DMS153 treated with DMSO at 0.1 percent for 48 hours (cell line): ENCODE measurements around the gene FAM98B.

ENCODE experiments used
- DNase-seq: peaks from one replicate; lab custom pipeline; 2025; ENCODE audit not compliant: unreplicated experiment; lab: John Stamatoyannopoulos, UW

Gene FAM98B

DNA sequence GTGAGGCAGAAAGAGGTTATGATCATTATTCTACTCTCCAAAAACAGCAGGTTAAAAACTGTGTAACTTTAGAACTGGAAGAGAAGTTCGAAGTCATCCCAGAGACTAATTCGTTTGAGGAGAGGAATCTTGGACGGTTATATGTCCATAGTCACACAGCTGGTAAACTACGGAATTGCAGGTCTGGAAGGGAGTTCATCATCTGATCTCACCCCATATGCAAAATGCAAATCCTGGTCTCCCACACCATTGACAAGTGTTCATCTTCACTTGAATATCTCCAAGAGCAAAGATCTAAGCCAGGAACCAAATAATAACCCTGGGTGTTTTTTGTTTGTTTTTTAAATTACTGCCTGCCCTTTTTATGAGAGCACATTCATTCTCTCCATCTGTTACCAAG is 53.1 kb downstream of the FAM98B start:
- DNase-seq: no peak

DNA sequence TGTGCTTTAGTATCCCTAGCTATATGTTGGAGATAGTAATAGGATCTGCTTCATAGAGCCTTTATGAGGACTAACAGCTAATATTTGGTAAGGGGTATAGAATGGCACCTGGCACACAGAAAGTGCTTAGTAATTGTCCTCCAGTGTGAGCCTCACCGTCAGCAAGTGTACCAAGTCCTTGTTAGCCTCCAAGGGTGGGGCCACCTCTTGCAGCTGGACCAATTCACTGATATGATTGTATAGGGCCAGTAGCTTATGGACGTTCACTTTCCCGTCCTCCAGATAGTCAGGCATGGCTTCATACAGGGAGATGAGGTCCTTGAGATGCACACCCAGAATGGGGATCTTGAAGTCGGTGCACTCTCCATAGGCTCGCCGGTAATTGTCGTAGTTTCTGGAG is 53.6 kb downstream of the FAM98B start:
- no peak for DNase-seq

DNA sequence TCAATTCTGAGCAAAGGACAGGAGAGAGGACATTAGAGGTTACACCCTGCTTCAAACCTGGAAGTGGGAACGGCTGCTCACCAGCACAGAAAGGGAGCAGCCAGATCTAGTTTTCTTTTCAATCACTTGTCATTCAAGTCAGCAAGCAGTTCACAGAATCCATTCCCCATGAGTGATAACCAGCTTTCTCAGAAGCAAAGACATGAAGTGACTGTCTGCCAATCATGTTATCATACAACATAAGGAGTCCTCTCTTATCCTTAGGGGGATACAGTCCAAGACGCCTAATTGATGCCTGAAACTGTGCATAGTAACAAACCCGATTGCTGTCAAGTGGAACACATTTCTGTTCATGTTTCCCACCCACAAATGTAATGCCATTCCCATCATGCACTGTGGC is 54.7 kb downstream of the FAM98B start:
- no peak for DNase-seq

DNA sequence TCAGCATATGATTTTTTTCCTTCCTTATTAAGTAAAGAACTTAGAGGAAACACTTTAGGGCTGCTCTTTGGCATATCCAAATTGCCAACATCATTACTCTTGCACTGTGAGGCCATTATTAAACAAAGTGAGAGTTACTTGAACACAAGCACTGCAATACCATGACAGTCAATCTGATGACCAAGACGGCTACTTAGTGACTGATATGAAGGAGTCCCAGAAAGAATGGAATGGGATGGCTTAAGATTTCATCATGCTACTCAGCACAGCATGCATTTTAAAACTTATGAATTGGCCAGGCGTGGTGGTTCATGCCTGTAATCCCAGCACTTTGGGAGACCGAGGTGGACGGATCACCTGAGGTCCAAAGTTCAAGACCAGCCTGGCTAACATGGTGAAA is 55.2 kb downstream of the FAM98B start:
- DNase-seq: no peak

DNA sequence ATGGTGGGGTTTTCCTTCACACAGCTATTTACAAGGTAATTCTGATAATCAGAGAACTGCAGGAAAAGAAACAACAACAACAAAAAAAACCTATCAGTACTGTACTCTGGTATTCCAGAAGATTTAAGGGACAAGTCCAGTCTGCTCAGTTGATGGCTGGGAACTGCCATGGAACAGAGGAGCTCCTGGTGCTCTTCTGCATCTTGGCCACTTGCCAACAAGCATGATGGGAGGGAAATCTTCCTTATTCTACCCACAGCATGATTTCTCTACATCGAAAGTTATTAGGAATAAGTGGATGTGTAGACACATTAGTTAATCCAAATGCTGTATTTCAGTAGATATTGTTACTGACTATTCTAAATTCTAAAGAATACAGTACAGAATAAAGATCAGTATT is 59.0 kb downstream of the FAM98B start:
- DNase-seq: no peak

DNA sequence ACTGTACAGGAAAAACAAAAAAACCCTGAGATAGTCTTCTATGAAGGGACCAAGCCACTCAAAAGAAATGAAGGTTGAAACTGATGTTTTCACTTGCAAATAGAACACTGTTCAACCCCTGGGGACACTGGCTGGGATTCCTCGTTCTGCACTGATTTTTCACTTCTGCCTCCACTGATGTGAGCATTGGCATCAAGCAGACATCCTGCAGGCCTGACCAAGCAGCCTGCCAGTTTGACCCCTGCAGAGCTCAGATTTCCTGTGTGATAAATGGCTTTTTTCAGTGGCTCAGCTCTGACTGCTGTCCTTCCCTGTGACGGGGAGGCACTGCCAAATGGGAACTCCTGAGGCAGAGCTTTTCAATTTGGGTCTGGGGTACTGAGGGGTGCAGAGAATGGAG is 60.7 kb downstream of the FAM98B start:
- no peak for DNase-seq

DNA sequence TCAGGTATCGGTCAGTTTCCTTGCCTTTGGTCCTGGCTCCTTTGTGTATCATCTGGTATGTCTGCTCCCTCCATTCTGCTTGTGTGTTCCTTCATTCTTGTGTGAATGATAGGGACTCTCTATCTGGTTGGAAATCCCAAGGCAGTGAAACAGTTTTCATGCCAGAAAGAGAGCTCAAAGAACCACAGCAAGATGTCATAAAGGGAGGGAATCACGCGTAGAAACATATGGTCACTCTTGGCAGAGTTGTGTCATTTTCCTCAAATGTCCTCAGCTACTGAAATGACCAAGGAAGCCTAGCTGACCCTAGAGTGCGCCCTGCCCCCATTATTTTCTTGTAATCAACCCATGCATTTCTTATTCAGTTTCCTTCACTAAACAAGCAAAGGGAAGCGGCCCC is 62.7 kb downstream of the FAM98B start:
- no peak for DNase-seq

DNA sequence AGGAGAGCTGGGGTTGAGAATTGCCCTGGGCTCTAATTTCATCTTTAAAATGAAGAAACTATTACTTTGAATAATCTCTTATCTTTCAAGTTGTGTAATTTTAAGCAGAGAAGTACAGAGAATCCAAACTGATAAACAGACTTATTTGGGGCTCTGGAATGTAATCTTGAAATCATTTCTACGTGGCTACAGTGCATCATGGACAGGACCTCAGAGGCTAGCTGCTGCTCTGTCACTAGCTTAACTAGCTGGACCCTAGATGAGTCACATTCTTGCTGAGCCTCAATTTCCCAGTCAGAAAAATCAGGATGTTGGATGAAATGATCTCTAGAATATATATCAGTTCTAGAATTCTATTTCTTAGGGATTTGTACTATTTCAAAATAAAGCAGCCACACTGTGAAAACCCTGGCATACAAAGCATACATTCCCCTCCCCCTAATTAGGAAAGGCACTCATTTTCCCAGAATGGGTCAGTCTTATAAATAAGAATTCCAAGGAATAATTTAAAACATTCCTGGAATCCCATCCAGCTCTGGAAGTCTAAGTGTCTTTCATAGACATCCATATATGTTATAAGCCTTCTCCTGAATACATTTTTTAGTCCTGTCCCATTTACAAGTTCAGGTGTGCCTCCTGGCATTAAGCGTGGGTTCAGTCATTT is 63.5 kb downstream of the FAM98B start:
- no peak for DNase-seq

DNA sequence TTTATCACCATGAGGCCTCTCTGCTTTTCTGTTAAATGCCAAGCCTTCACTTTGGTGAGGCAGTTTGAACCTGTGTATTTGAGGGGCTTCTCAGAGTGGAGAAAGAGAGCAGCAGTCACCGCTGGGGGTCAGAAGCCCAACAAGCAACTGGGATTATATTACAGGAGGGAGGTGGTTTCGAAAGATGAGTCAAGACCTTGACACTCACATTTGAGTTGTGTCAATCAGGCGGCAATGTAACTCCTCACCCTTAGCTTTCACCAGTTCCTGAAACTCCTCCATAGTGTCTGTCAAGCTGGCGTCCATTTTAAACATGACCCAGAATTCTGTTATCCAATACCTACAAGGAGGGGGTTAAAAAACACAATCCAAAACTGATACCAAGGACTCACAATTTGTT is 64.2 kb downstream of the FAM98B start:
- DNase-seq: no peak

DNA sequence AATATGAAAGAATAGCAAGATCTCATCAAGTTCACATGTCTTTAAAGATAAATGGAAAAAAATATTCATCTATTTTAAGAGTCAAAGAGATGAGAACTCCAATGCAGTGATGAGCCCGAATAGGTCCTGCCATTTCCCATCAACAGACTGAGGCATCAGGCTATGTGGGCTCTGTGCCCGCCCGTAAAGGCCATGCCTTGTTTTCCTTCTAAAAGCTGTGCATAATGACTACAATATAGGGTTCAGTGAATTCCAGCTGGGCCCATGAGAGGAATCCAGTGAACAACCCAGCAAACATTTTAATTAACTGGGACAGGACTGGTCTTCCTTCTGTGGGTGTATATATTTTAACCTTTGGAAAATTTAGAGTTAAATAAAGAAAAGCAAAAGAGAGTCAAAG is 66.1 kb downstream of the FAM98B start:
- DNase-seq: no peak

DNA sequence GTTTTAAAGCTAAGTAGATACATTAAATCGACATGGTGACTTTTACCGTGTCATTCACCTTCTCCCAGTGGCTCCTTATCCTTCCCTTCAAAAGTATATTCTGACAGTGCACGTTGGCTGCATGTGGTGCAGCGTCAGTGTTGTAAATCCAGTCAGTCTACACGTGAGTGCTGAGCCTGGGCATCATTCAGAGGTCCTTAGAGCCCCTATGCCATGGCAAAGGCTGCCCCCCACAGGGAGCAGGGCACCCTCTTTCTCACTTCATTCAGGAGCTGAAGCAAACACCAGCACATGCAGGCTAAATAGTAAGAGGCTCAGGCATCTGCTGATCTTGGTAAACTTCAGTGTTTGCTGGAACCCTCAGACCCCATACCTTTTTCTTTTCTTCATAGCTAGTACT is 67.4 kb downstream of the FAM98B start:
- DNase-seq: no peak

DNA sequence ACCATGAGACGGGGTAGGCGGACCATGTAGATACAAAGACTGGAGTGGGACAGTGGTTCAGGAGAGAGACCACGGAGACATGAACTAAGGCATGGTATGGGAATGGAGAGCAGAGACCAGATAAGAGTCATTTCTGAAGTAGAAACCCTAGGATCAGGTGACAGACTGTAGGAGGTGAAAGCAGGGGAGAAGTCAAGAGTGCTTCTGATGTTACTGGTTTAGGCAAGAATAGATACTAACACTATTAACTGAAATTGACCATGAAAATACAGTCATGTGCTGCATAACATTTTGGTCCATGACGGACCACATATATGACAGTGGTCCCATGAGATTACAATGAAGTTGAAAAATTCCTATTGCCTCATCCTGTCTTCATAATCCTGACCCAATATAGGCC is 69.0 kb downstream of the FAM98B start:
- no peak for DNase-seq

DNA sequence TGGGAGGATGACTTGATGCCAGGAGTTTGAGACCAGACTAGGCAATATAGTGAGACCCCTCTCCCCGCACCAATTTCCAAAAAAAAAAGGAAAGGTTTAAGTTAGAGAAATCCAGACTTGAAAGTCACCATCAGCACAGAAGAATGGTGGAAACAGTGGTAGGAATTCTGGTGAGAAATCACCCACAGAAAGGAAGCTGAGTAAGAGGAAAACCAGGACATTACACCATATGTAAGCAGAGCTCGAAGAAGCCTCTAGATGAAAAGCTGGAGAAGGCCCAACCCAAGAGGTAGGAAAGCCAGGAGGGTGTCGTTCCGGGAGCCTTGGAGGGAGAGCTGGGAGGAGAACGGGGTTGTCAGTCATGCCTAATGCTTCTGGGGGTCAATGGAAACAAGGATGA is 70.2 kb downstream of the FAM98B start:
- no peak for DNase-seq

DNA sequence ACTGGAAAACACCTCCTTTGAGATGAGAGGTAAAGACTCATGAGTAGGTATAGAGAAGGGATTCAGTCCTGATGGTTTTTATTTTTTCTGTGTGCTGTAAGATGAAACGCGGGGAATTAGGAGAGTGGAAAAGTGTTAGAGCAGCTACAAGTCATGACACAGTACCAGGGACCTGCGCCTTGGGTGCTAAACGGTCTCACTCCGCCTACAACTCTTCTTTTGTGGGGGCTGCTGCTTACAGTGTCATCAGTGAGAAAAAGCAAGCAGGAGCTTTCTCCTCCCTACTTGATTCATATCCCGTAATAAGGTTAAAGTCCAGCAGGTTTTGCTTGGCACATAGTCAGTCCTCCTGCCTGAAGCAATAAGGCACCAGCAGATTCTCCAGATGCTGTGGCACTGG is 71.6 kb downstream of the FAM98B start:
- no peak for DNase-seq

DNA sequence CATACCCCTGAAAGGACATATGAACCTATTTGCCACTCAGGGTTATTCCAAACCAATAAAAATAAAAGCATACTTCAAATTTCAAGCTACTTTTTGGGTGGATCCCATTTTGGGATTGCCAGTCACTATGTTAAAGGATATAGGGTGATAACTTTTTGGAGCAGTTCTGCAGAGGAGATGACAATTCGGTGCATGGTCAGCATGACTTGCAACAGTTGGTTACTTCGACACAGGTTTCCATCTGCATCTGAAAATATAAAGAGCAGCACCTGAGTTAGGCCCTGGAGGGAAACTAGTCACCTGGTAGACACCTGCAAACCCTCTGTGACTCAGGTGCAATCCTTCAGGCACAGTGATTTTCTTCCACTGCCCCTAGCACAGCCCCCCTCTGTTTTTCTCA is 72.2 kb downstream of the FAM98B start:
- no peak for DNase-seq

DNA sequence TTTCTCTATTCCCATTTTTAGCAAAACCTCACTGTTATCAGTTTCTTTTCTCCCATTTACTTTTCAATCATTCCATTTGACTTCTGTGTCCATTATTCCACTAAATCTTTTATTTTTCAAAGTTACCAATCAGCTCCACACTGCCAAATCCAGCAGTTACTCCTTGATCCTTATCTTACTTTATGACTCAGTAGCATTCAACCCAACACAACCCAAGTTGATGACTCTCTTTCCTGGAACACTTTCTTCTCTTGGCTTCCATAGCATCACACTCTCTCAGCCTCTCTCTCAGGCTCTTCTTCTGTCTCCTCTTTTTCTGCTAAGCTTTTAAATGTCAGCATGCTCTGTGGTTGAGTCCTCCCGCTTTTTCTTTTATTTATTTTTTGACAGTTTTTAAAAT is 74.4 kb downstream of the FAM98B start:
- no peak for DNase-seq

DNA sequence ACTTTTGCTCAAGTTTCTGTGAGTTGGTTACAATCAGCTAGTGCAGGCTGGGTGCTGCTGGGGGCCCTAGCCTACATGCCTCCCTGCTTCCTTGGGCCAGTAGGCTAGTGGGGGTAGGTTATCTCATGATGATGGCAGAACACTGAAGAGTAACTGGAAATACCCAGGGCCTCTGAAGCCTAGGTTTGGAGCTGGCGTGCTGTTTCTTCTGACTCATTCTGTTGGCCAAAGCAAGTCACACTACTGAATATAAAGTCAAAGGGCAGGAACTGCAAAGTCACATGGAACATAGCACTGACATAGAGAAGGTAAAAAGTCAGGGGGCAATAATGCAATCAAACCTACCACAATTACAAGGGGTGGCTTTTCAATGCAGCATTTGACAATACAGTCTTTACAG is 76.2 kb downstream of the FAM98B start:
- DNase-seq: no peak

DNA sequence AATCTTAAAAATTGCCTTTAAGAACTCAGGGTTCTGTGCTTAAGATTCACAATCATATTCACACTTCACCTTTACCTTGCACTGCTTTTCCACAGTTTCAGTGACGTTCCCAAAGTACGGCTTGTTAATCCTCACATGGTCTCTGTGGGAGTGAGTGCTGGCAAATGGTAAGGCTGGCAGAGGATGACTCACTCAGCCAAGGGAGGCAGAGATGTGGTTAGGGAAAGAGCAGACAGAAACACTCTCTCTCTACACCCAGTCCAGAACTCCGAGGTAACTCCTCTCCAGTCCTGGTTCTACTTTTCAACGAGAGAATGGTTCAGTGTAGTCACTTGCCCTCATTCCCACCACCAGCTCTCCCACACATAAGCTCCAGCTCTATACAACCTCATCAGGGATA is 77.6 kb downstream of the FAM98B start:
- DNase-seq: no peak

DNA sequence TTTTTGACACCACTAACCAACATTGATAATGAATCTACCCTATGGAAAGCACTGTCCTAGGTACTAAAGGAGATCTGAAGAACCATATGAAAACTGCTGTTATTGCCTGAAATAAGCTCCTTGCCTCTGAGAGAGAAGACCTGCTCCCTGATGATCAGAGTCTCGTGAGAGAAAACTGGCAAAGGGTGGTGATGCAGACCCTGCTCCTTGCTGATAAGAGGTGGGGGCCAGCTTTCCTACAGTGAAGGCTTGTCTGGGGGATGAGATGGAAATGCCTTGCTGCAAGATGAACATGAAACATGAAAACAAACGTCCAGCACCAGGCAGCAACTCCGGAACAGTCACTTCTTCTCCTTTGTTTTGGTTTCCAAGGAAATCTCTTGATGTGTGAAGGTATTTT is 78.8 kb downstream of the FAM98B start:
- DNase-seq: no peak

DNA sequence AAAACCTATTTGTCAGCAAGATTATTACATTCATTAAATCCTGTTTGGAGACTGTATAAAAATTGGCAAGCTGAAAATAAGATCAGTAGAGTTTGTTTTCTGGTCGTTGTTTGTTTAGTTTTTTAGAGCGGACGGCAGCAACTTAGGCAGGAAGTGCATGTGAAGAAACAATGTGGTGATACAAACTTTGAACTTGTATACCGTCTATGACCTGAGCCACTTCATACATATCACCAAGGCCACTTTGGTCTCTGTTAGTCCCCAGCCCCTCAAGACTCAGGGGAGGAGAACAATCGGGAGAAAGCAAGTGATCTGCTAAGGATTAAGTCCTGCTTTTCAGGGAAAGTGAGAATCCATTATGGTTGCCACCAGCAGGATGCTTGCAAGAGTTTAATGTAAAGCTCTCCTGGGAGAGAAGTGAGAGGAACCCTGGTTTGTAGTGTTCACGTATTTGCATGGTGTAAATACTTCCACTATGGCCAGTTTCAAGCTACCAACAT is 79.5 kb downstream of the FAM98B start:
- DNase-seq: no peak

DNA sequence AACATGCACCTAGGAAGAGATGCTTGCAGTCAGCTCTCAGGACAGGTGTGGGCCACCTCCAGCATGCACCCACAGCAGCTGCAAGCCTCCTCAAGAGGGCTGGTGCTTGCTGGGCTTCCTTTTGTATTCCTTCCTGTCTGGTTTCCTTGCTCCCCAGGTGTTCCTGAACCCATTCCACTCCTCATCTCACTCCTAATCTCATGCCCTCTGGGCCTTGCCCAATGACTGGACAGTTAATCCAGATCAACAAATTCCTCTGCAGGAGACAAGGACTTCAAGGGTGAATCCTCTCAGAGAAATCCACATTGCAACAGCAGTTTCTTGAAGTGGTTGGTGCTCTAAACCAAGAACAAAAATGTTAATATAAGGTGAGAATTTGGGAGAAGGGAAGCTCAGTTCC is 80.0 kb downstream of the FAM98B start:
- no peak for DNase-seq

DNA sequence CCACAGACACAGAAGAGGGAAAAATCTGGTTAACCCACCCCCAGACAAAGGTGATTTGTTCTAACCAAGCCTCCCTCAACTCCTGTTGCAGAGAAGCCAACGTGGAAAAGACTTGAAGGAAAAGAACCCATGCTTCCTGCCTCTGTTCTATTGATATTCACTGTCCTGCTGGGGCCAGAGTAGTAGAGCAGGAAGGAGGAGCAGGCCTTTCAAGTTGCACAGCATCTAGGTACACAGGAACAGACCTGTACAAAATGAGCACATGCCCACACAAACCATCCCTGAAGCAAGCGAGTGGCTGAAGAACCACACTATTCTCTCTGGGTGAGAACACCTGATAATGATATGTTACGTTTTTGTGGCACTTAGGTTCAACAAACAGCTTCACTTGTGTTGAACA is 80.8 kb downstream of the FAM98B start:
- no peak for DNase-seq

DNA sequence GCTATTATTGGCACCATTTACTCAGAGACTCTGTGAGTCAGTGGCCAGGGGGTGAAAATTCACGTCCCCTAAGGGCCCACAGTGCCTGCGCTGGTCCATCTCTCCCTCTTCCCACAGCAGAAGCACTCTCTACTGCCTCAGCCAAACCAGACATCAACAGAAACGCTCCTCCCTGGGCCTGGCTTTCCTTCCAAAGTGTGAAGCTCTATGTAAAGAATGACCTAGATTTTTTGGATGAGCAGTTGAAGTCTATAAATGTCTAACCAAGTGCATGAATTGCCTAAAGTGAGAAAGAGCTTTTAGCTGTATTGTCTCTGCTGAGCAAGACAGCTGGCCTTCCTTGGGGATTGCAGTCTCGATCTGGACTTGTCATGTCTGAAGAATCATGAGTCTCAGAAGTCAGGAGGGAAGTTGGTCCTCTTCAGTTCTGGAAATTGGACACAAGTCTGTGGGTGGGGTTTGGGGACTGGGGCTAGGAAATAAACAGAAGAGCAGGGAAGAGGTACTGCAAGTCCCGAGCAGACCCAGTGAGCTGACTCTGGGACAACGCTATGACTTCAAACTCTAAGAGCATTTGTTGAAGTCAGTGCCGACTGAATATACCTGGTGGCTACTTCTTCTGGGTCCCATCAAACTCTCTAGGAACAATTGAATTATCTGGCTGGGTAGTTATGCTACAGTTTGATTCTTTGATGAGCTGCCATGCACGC is 81.7 kb downstream of the FAM98B start:
- DNase-seq: no peak
